ENCODE data around the gene STARD3.

Gene STARD3

DNA sequence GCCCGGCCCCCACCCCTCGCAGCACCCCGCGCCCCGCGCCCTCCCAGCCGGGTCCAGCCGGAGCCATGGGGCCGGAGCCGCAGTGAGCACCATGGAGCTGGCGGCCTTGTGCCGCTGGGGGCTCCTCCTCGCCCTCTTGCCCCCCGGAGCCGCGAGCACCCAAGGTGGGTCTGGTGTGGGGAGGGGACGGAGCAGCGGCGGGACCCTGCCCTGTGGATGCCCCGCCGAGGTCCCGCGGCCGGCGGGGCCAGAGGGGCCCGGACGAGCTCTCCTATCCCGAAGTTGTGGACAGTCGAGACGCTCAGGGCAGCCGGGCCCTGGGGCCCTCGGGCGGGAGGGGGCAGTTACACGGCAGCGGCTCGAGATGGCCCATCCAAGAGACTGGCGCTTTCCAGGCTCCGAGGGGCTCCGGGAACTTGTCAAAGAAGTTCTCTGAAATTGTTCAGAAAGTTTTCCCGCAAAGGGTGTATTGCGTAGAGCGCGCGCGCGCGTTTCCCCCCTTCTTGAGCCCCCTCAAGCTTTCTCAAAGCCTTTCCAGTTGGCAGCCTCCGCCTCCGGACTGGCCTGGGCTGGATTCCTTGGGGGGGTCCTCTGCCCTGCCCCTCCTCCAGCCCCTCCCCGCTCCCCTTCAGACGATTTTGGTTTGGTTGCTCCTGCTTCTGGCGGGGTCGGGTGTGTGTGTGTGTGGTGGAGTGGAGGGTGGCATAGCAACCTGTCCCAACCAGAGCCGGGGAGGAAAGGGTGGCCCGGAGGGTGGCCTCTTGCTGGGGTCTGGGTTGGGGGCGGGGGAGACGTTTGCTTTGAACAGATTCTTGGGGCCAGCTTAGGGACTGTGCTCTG lies 63.4 kb downstream of the STARD3 start:
- DNase-seq (ENCODE audit: low spot score), result peak; percentile 47
- TF ChIP-seq, protein P1, sequence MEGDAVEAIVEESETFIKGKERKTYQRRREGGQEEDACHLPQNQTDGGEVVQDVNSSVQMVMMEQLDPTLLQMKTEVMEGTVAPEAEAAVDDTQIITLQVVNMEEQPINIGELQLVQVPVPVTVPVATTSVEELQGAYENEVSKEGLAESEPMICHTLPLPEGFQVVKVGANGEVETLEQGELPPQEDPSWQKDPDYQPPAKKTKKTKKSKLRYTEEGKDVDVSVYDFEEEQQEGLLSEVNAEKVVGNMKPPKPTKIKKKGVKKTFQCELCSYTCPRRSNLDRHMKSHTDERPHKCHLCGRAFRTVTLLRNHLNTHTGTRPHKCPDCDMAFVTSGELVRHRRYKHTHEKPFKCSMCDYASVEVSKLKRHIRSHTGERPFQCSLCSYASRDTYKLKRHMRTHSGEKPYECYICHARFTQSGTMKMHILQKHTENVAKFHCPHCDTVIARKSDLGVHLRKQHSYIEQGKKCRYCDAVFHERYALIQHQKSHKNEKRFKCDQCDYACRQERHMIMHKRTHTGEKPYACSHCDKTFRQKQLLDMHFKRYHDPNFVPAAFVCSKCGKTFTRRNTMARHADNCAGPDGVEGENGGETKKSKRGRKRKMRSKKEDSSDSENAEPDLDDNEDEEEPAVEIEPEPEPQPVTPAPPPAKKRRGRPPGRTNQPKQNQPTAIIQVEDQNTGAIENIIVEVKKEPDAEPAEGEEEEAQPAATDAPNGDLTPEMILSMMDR (IDR thresholded peaks at IDR 0.05; ENCODE audit: extremely low read depth, missing control alignments), result no peak

DNA sequence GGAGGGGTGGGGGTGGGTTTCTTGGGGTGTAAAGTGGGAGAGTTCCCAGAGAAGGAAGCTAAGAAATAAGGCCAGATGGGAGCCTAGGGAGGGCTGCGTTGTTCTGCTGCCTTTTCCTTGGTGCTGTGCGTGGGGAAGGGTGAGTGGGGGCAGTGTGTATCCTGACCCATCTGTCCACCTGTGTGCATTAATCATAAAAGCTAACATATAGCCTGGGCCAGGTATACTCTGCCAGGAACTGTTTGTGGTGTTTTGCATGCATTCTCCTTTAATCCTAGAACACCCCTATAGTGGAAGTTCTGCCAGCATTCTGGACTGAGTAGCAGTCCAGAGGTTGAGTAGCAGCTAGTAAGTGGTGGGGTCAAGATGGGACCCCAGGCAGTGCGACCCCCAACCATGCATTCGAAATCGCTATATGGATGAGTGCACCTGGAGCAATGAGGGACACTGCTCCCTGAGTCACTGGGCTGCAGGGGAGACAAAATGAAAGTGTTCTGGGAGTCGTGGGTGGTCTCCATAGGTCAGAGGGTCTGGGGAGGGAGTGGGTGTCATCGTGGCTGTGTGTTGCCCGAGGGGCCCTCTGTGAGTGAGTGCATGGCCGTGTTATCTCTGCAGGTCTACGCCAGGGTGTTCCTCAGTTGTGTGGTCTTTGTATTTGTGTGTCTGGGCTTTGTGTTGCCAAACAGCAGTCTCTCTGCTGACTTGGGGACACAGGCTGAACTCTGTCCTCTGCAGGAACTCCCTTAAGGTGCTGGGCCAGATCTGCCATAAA lies 64.3 kb downstream of the STARD3 start:
- no peak for DNase-seq (ENCODE audit: low spot score)

DNA sequence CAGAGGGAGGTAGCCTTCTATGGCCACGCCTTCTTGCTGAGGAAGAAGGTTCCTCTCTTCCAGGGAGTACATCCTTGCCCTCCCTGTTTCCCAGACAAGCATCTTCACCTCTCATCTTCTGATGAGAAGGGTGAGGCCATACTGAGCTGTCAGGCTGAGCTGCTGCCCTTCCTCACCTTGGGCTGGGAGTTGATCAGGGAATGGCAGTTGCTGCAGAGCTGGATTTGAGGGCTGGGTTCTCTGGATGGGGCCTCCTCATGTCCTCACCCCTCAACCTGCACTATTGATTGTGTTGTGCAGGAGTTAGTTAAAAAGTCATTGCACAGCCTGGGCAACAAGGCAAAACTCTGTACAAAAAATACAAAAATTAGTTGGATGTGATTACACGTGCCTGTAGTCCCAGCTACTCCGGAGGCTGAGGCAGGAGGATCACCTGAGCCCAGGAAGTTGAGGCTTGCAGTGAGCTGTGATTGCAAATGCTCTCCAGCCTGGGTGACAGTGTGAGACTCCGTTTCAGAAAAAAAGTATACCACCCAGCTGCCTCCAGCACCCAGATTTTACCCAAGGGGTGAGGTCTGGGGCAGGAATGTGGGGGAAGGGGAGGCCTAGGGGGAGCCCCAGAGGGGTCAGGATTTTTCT lies 65.0 kb downstream of the STARD3 start:
- TF ChIP-seq, protein P1 (IDR thresholded peaks at IDR 0.05; ENCODE audit: extremely low read depth, missing control alignments), result no peak

More for the DNA sequence above, 64.3 kb downstream of the STARD3 start:
- TF ChIP-seq, protein P1 (IDR thresholded peaks at IDR 0.05; ENCODE audit: extremely low read depth, missing control alignments), result no peak

GRCh38 chr17:39702901-39703893 lies 66.3 kb downstream of the STARD3 start:
- peak; percentile 78 for DNase-seq (ENCODE audit: low spot score)
- TF ChIP-seq, protein P1 (IDR thresholded peaks at IDR 0.05; ENCODE audit: extremely low read depth, missing control alignments), result no peak

More for the DNA sequence above, 65.0 kb downstream of the STARD3 start:
- DNase-seq (ENCODE audit: low spot score), result no peak

- TF ChIP-seq, protein P1 (IDR thresholded peaks at IDR 0.05; ENCODE audit: extremely low read depth, missing control alignments), result no peak
- no peak for DNase-seq (ENCODE audit: low spot score)
Measured at GRCh38 chr17:39703913-39704312, 67.0 kb downstream of the STARD3 start.

DNA sequence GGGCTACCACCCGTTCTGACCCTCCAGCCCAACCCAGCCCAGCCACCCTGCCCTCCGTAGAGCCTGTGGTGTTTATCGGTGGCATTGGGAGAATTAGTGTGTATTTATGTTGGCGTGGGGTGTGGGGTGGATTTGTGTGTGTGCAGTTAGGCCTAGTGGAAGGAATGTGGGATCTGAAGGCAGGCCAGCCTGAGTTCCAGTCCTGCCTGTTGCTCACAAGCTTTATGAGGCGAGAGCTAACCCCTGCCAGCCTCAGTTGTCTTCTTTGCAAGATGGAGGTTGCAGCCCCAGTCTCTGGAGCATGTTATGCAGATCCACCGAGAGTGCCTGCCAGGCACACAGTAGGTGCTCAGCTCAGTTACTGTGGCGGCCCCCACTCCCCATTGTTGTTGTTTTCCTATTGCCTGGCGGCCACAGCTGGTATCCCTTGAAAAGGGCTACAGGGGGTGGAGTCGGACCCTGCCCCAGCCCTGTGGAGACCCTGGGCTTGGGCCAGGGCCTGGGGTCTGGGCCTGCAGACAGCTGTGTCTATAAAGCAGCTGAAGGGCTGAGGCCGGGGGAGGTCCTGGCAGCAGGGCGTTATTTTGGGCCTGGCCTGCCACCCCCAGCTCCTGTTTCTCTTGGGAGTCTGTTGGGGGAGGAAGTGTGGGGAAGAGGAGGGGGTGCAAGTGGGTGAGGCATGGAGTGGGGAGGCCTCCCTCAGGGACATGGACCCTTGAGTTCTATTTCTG lies 68.0 kb downstream of the STARD3 start:
- DNase-seq (ENCODE audit: low spot score), result no peak
- TF ChIP-seq, protein P1 (IDR thresholded peaks at IDR 0.05; ENCODE audit: extremely low read depth, missing control alignments), result no peak
